HCT116 (cell line): Measurements from ENCODE around the gene SP4. TPM values are rescaled to one million over a fixed set of nuclear protein-coding genes. Genes with fewer than 3 reads are reported as not detected.

Experiments
- ATAC-seq: fragments of 200-7000 bp; cut with Tn5 transposase; 2 replicates; pipeline ENCODE4 v1.9.1; 2020; ENCODE audit warnings: mild to moderate bottlenecking, moderate library complexity
- BruUV-seq: library from RNA; stranded (reverse); fragments of 400-500 nt; replicated peaks from 2 replicates; lab custom pipeline; 2021; lab: Mats Ljungman, UMichigan
- CTCF ChIA-PET: fragments of 300-600 bp; sonication (Branson Sonifier 250); formaldehyde crosslinking; loops from one replicate; lab custom pipeline; 2021; ENCODE audit warnings: antibody characterized with exemption; lab: Charles Lee
- POLR2A ChIA-PET: fragments of 300-600, 350-600 bp; sonication (Branson Sonifier 250); formaldehyde crosslinking; loops from one replicate; lab custom pipeline; 2021; ENCODE audit warnings: antibody characterized with exemption; lab: Charles Lee
- RAD21 ChIA-PET, 2 experiments: fragments of 300-600 bp; sonication (Branson Sonifier 250); formaldehyde crosslinking; loops; one replicate each; lab custom pipeline; 2023; ENCODE audit warnings: low total read pairs in 2 of 2; ENCODE audit not compliant: uncharacterized antibody in 2 of 2, unreplicated experiment in 2 of 2, low non-redundant PET in 1 of 2; lab: Charles Lee
- DNase-seq: peaks from one replicate; pipeline ENCODE4 v3.0.0-alpha.2; 2010; ENCODE audit warnings: low read depth, low spot score
- H2AFZ ChIP-seq: fragments of 200-600 bp; shearing (Covaris generic), sonication (generic); 2 replicates; pipeline ENCODE4 v1.6.1; 2017; ENCODE audit warnings: low read depth, mixed run types, mixed read lengths, antibody characterized with exemption, low read length; ENCODE audit not compliant: poor library complexity, severe bottlenecking
- H3K27ac ChIP-seq: 2 replicates; pipeline ENCODE4 v1.5.1; 2012; ENCODE audit warnings: low read depth, low read length
- H3K27me3 ChIP-seq: fragments of 200-600 bp; sonication (generic); 2 replicates; pipeline ENCODE4 v1.6.1; 2016; ENCODE audit warnings: mixed run types, low read length, mixed read lengths; ENCODE audit not compliant: insufficient read depth
- H3K36me3 ChIP-seq, 2 experiments: fragments of 200-500 bp in 1 of 2; fragments of 200-600 bp in 1 of 2; sonication (Bioruptor generic) in 1 of 2; sonication (generic) in 1 of 2; 2 replicates each; pipeline versions ENCODE4 v1.5.1 to v1.6.1; 2014 to 2016; ENCODE audit warnings: low read length in 2 of 2, inconsistent platforms in 1 of 2, mixed read lengths in 1 of 2, mixed run types in 1 of 2; ENCODE audit not compliant: insufficient read depth in 2 of 2, control insufficient read depth in 1 of 2
- H3K4me1 ChIP-seq, 2 experiments: fragments of 200-600 bp in 1 of 2; sonication (generic) in 1 of 2; 2 replicates each; pipeline versions ENCODE4 v1.5.1 to v1.6.1; 2012 to 2017; ENCODE audit warnings: low read length in 2 of 2, inconsistent platforms in 1 of 2, mild to moderate bottlenecking in 1 of 2, mixed read lengths in 1 of 2, mixed run types in 1 of 2, moderate library complexity in 1 of 2; ENCODE audit not compliant: insufficient read depth in 2 of 2, control insufficient read depth in 1 of 2
- H3K4me2 ChIP-seq: fragments of 200-600 bp; sonication (generic); 2 replicates; pipeline ENCODE4 v1.6.1; 2017; ENCODE audit warnings: mixed run types, low read length, mixed read lengths
- H3K4me3 ChIP-seq, 2 experiments: fragments of 200-600 bp in 1 of 2; sonication (generic) in 1 of 2; replicated peaks in 1 of 2; 2 replicates each; pipeline ENCODE4 v1.5.1; 2011 to 2016; ENCODE audit warnings: low read length in 2 of 2, control low read depth in 1 of 2, low read depth in 1 of 2, mild to moderate bottlenecking in 1 of 2, mixed read lengths in 1 of 2, mixed run types in 1 of 2
- H3K79me2 ChIP-seq: fragments of 200-600 bp; sonication (generic); 2 replicates; pipeline ENCODE4 v1.6.1; 2017; ENCODE audit warnings: mild to moderate bottlenecking, mixed run types, low read length, moderate library complexity, mixed read lengths; ENCODE audit not compliant: insufficient read depth
- H3K9ac ChIP-seq: fragments of 200-600 bp; sonication (generic); 2 replicates; pipeline ENCODE4 v1.6.1; 2016; ENCODE audit warnings: low read length, mixed read lengths
- H3K9me2 ChIP-seq: fragments of 200-600 bp; sonication (generic), shearing (Covaris generic); 2 replicates; pipeline ENCODE4 v1.6.1; 2017; ENCODE audit warnings: mixed run types, mild to moderate bottlenecking, moderate library complexity; ENCODE audit not compliant: insufficient read depth
- H3K9me3 ChIP-seq, 2 experiments: fragments of 200-500 bp in 1 of 2; fragments of 200-600 bp in 1 of 2; sonication (Bioruptor generic) in 1 of 2; sonication (generic) in 1 of 2; 2 replicates each; pipeline ENCODE4 v1.6.1; 2014 to 2017; ENCODE audit warnings: low read length in 2 of 2, mixed read lengths in 2 of 2, inconsistent platforms in 1 of 2, low read depth in 1 of 2, mild to moderate bottlenecking in 1 of 2, mixed run types in 1 of 2, moderate library complexity in 1 of 2; ENCODE audit not compliant: control insufficient read depth in 1 of 2, insufficient read depth in 1 of 2
- H4K20me1 ChIP-seq: fragments of 200-600 bp; sonication (generic), shearing (Covaris generic); 2 replicates; pipeline ENCODE4 v1.6.1; 2017; ENCODE audit warnings: mixed run types, mild to moderate bottlenecking, moderate library complexity; ENCODE audit not compliant: insufficient read depth
- CEBPB ChIP-seq: IDR thresholded peaks from 2 replicates; pipeline ENCODE4 v1.6.1; 2012; ENCODE audit warnings: low read depth
- EGR1 ChIP-seq: IDR thresholded peaks from 2 replicates; pipeline ENCODE4 v1.6.1; 2012; ENCODE audit warnings: low read depth
- ELF1 ChIP-seq: IDR thresholded peaks from 2 replicates; pipeline ENCODE4 v1.6.1; 2012; ENCODE audit warnings: low read depth, borderline replicate concordance
- EZH2phosphoT487 ChIP-seq: fragments of 200-600 bp; IDR thresholded peaks from 2 replicates; pipeline ENCODE4 v1.6.1; 2018; ENCODE audit warnings: antibody characterized with exemption, borderline replicate concordance
- JUND ChIP-seq: IDR thresholded peaks from 2 replicates; pipeline ENCODE4 v1.6.1; 2012
- SIN3A ChIP-seq: IDR thresholded peaks from 2 replicates; pipeline ENCODE4 v1.6.1; 2012; ENCODE audit warnings: low read depth
- YY1 ChIP-seq: IDR thresholded peaks from 2 replicates; pipeline ENCODE4 v1.6.1; 2011; ENCODE audit warnings: low read length, low read depth, moderate library complexity, mild to moderate bottlenecking; ENCODE audit not compliant: insufficient replicate concordance; ENCODE audit errors: extremely low read depth
- ZFX ChIP-seq: fragments of 450-650 bp; IDR thresholded peaks from 2 replicates; pipeline ENCODE4 v1.6.1; 2017
- intact Hi-C: fragments of 100-400 bp; cut with micrococcal nuclease; formaldehyde crosslinking; loops from 2 replicates; pipeline ENCODE4 v1.10.0; 2022
- total RNA-seq: library from RNA; stranded (reverse); gene quantifications from one replicate; pipeline ENCODE4 v1.2.1, GENCODE V29; 2021; ENCODE audit not compliant: unreplicated experiment
- TF ChIP-seq, protein P1 (sequence below), 3 experiments: fragments of 200-600 bp in 1 of 3; sonication (generic) in 1 of 3; IDR thresholded peaks in 2 of 3; conservative IDR thresholded peaks in 1 of 3; 2 replicates each; pipeline ENCODE4 v1.5.1; 2012 to 2017; ENCODE audit warnings: low read depth in 2 of 3, low read length in 2 of 3, antibody characterized with exemption in 1 of 3, borderline replicate concordance in 1 of 3, control low read depth in 1 of 3, mild to moderate bottlenecking in 1 of 3, mixed read lengths in 1 of 3, mixed run types in 1 of 3, moderate library complexity in 1 of 3; ENCODE audit not compliant: insufficient read depth in 1 of 3
- TF ChIP-seq, protein P2 (sequence below): IDR thresholded peaks from 2 replicates; pipeline ENCODE4 v1.6.1; 2011; ENCODE audit warnings: mild to moderate bottlenecking, low read length, moderate library complexity; ENCODE audit not compliant: insufficient replicate concordance; ENCODE audit errors: extremely low read depth
- TF ChIP-seq, protein P3 (sequence below): IDR thresholded peaks from 2 replicates; pipeline ENCODE4 v1.6.1; 2012

The SP4 gene
- total RNA-seq, 1 experiment from 2014 or later: 7.6 TPM

DNA sequence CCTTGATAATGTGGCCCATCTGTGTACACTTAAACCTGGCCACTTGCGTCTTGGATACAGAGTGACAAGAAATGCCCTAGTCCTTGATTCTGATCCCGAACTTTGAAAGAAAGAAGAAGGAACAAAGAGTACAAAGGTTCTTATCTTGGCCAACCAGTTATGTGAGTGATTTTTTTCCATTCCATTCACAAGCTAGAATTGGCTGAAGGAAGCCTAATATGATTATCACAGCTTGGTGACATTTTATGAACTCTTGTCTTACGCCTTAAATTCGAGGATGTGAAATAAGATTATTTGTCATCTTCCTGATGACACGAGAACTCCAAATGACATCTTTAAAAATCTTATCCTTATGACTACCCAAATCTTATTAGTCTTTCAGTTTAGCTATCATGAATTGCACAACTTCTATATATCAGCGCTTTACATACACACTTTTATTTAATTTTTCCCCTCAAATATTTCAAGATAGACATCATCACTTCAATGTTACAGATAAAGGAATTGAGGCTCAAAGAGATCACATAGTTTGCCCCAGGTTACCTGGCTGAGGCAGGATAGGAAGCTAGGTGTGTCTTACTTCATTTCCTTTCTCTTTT, 13.0 kb upstream of the SP4 start:
- no peak overlapping the region for H3K27ac ChIP-seq
- no peaks in the 10 kb centered on the region for H3K27me3 ChIP-seq
- TF ChIP-seq ELF1 (no peak), EGR1 (no peak), CEBPB (no peak), YY1 (no peak), EZH2phosphoT487 (no peak), JUND (no peak), SIN3A (no peak), ZFX (no peak)
- TF ChIP-seq, protein P1, sequence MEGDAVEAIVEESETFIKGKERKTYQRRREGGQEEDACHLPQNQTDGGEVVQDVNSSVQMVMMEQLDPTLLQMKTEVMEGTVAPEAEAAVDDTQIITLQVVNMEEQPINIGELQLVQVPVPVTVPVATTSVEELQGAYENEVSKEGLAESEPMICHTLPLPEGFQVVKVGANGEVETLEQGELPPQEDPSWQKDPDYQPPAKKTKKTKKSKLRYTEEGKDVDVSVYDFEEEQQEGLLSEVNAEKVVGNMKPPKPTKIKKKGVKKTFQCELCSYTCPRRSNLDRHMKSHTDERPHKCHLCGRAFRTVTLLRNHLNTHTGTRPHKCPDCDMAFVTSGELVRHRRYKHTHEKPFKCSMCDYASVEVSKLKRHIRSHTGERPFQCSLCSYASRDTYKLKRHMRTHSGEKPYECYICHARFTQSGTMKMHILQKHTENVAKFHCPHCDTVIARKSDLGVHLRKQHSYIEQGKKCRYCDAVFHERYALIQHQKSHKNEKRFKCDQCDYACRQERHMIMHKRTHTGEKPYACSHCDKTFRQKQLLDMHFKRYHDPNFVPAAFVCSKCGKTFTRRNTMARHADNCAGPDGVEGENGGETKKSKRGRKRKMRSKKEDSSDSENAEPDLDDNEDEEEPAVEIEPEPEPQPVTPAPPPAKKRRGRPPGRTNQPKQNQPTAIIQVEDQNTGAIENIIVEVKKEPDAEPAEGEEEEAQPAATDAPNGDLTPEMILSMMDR (IDR thresholded peaks at IDR 0.05 in 2 of 3, conservative IDR thresholded peaks at IDR 0.05 in 1 of 3; ENCODE audit: borderline replicate concordance in 1 of 3, insufficient read depth in 1 of 3, low read depth in 2 of 3, low read length in 2 of 3): no peak
- TF ChIP-seq, protein P2, sequence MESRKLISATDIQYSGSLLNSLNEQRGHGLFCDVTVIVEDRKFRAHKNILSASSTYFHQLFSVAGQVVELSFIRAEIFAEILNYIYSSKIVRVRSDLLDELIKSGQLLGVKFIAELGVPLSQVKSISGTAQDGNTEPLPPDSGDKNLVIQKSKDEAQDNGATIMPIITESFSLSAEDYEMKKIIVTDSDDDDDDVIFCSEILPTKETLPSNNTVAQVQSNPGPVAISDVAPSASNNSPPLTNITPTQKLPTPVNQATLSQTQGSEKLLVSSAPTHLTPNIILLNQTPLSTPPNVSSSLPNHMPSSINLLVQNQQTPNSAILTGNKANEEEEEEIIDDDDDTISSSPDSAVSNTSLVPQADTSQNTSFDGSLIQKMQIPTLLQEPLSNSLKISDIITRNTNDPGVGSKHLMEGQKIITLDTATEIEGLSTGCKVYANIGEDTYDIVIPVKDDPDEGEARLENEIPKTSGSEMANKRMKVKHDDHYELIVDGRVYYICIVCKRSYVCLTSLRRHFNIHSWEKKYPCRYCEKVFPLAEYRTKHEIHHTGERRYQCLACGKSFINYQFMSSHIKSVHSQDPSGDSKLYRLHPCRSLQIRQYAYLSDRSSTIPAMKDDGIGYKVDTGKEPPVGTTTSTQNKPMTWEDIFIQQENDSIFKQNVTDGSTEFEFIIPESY: no peak
- TF ChIP-seq, protein P3, sequence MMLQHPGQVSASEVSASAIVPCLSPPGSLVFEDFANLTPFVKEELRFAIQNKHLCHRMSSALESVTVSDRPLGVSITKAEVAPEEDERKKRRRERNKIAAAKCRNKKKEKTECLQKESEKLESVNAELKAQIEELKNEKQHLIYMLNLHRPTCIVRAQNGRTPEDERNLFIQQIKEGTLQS: no peak
- DNase-seq (no peak), ATAC-seq (no peak)
- CTCF ChIA-PET: interaction anchor here (1.7 kb wide), 1 partner anchor 13 kb away, joined by 4 read pairs; the partner anchor contains the start of gene SP4
- no peaks in the 10 kb centered on the region for H4K20me1 ChIP-seq
- H3K79me2 ChIP-seq: no peaks in the 10 kb centered on the region
- RAD21 ChIA-PET: interaction anchor here in 1 of 2 experiments (0.6 kb wide), 1 partner anchor 12 kb away, joined by 4 read pairs; no protein-coding TSS in a partner anchor
- no peak overlapping the region for H3K9ac ChIP-seq
- H3K4me1 ChIP-seq: no peaks in the 10 kb centered on the region
- no peak overlapping the region for H2AFZ ChIP-seq
- H3K4me3 ChIP-seq: no peak overlapping the region
- POLR2A ChIA-PET: no interaction called here
- no peak overlapping the region for H3K4me2 ChIP-seq
- no peaks in the 10 kb centered on the region for H3K36me3 ChIP-seq
- no TSS peak for BruUV-seq
- H3K9me3 ChIP-seq: no peaks in the 10 kb centered on the region
- intact Hi-C loops: no loop called here
- no peaks in the 10 kb centered on the region for H3K9me2 ChIP-seq
